AG09309 (cell line): Measurements from ENCODE around the gene CMIP.

Experiments
- DNase-seq: peaks from one replicate; pipeline ENCODE4 v3.0.0-alpha.2; 2010; ENCODE audit warnings: low read depth
- H3K4me3 ChIP-seq: 2 replicates; pipeline ENCODE4 v1.5.1; 2011; ENCODE audit warnings: mild to moderate bottlenecking, low read depth, low read length, moderate library complexity; ENCODE audit not compliant: control insufficient read depth
- CTCF ChIP-seq: IDR thresholded peaks from 2 replicates; pipeline ENCODE4 v1.5.1; 2011; ENCODE audit warnings: mild to moderate bottlenecking, low read depth, low read length, inconsistent platforms; ENCODE audit not compliant: insufficient read depth, control insufficient read depth; ENCODE audit errors: missing control alignments

CMIP gene

GRCh38 chr16:81554979-81555378 lies 110.4 kb downstream of the CMIP start:
- TF ChIP-seq CTCF, result no peak
- H3K4me3 ChIP-seq, result no peak overlapping the region
- DNase-seq, result no peak

GRCh38 chr16:81555660-81556059 lies 111.1 kb downstream of the CMIP start:
- H3K4me3 ChIP-seq, result no peak overlapping the region
- DNase-seq, result no peak
- no peak for TF ChIP-seq CTCF

GRCh38 chr16:81556715-81557284 lies 112.2 kb downstream of the CMIP start:
- no peak for DNase-seq
- H3K4me3 ChIP-seq, result no peak overlapping the region
- no peak for TF ChIP-seq CTCF

GRCh38 chr16:81558077-81558443 lies 113.5 kb downstream of the CMIP start:
- no peak for DNase-seq
- TF ChIP-seq CTCF, result no peak
- H3K4me3 ChIP-seq, result no peak overlapping the region

GRCh38 chr16:81558444-81559175 lies 114.0 kb downstream of the CMIP start:
- DNase-seq, result no peak

GRCh38 chr16:81560979-81561657 lies 116.5 kb downstream of the CMIP start:
- TF ChIP-seq CTCF, result no peak
- no peak for DNase-seq
- H3K4me3 ChIP-seq, result no peak overlapping the region

More at GRCh38 chr16:81558444-81559175, 114.0 kb downstream of the CMIP start:
- H3K4me3 ChIP-seq, result no peak overlapping the region
- no peak for TF ChIP-seq CTCF
